Measurements from ENCODE around the gene ARMC12.
"Not testable (repeated sequence)": the region's sequence is repeated elsewhere in the genome, so short reads cannot be mapped to it uniquely, and the experiment has no call there.

The ARMC12 gene

DNA sequence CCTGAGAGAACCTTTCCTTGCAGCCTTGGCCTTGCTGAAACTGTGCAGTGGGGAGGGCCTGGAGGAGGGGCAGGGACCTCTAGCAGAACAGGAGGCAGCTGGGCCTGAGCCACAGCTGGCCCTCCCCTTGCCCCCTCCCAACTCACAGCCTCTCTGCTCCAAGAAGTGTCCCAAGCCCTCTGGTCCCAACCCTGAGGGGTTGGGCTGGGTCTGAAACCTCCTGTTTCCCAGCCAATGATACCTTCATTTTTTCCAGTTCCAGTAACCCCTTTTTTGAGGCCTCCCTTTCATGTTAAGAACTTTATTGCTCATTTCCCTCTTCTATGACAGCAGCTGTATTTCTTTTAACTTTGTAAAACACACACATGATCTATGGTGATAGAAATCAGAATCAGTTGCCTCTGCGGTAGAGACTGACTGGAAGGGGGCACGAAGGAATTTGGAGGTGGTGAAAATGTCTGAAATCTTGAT is 17.9 kb upstream of the ARMC12 start:
- no peak for DNase-seq (ENCODE audit: low spot score)

DNA sequence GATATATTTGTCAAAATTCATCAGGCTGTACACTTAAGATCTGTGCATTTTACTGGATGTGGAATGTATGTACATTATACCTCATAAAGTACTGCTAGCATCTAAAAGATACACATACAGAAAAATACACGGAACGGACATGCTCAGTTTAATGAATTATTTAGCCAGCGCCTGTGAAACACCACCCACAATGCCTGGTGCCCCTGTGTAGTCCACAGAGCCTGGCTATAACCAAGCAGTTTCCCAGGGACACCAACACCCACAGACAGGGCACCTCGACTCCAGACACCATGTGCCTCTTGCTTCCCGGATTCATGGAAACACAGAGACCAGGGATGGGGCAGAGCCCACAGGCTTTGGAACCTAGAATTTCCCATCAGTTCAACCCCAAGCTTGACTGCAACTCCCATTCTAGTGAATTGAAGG is 17.4 kb upstream of the ARMC12 start:
- DNase-seq (ENCODE audit: low spot score), result no peak

DNA sequence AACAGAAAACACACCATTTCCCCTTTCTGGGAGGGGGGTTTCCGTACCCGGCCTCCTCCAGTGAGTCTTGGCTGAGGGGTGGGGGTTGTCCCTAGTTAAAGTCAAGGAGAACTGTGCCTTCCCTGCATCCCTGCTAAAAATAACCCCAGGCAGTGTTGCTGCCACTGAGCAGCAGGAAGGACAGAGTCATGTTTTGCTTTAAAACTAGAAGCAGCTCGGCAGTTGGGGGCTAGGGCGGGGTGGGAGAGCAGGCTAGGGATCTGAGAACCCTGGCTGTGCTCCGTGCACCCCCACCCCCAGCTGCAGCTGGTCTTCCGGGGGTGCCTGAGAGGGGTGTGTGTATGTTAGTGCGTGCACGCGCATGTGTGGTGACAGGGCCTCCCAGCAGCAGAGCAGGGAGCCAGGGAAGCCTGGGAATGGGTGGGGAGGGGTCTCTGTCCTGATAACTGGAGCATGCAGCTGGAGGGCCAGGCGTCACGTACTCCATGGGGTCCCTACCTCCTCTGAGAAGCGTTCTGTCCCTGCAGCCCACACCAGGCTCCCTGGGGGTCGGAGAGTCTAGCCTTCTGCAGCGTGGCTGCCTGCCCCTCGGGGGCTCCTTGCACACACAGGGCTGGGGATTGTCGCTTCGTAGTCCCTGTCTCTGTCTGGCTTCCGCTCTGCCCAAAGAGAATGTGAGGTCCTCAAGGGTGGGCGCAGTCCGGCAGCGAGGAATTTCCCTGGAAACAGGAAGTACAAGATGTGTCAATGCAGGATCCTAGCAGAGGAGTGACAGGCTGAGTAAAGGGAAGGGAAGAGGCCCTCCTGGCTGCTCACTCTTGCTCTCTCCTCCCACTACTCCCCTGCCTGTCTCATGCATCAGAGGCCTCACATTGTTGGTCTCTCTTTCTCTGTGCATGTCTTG is 16.8 kb upstream of the ARMC12 start:
- DNase-seq (ENCODE audit: low spot score), result no peak

DNA sequence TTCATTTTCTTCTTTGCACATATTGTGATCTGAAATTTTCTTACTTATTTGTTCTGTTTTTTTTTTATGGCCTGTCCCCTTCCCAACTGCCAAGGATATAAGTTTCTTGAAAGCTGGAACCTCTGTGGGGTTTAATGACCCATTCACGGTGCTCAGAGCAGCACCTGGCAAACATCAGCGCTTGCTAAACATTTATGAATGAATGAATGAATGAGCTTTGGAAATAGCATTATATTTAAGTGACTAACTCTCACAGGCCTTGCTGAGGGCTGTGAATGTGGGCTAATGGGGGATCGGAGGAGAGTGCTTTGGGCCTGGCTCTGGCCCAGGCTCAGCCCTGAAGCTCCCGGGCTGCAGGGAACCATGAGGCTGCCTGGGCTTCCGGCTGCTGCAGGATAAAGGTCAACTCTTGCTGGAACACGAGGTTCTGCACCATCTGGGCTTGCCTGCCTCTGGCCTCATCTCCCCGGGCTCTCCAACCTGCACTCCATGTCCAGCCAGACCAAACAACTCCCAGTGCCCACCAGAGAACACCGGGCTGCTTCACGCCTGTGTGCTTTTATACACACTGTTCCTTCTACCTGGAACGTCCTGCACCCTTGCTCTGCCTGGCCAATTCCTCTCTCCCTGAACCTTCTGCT is 14.6 kb upstream of the ARMC12 start:
- no peak for DNase-seq (ENCODE audit: low spot score)

DNA sequence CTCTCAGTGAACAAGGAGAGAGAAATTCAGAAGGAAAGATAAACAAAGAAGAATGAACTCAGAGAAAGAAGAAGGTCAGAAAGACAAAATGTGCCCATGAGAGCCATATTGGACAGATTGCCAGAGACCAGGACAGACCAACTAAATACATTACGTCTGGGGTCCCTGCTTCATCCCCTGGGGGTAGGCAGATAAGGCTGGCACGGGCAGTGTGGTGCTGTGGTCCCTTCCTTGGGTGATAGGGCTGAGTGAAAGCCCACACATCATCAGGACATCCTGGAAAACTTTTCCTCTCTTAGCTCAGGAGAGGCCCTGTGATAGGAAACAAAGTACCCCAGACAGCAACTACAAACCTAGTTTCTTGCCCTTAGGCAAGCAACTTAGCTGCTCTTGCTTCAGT is 13.2 kb upstream of the ARMC12 start:
- no peak for DNase-seq (ENCODE audit: low spot score)

DNA sequence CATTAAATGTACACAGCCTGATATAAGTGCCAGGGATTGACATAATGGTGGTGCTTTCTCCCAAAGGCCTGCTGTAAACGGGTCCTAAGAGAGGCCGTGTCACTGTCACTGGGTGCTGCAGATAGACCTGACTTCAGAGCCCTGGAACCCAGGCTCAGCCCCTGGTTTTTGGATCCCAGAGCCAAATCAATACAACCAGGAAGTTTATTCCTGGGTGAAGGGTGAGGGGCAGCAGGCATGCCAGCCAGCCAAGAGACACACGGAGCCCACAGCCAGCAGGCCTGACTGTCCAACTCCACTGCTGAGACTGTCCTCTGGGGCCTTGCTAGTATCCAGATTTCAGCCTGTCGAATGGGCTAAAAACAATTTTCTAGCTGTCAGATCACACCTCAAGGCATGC is 12.8 kb upstream of the ARMC12 start:
- DNase-seq (ENCODE audit: low spot score), result no peak

DNA sequence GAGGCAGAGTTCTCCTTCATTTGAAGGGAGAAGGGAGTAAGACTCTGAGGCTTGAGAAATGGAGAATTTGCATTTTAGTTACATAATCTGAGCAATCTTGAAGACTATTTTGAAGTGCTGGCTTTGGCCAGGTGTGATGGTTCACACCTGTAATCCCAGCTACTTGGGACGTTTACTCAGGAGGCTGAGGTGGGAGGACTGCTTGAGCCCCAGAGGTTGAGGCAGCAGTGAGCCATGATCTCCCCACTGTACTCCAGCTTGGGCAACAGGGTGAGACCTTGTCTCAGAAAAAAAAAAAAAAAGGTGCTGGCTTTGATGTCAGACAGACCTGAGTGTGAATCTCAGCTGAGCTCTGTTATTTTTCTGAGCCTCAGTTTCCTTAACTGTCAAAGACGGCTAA is 12.4 kb upstream of the ARMC12 start:
- DNase-seq (ENCODE audit: low spot score), result no peak

DNA sequence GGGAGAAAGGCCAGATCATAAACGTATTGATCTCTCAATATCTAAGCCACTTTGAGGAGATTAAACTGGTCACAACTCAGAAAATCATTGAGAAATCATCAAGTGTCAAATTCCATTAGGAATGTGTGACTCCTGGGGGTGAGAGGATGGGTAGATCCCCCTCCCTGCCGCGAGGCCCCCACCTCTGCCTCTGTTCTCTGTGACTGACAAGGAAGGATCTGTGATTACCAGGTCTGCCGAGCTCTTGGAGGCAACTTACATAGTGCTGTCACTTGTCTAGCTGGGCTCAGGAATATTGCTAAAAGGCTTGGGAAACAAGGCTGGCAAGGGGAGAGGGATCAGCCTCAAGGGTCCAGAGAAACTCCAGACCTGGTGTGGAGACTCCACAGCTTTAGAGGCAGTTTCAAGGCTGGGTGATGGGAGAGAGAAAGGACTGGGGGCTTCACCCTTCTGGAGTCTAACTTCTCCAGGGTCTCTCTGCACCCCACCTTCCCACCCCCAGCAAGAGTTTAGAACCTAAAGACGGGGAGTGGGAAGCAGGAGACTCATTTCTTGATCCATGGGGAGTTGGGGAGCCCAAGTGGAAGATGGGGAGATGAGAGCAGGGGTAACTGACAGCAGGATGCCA is 11.6 kb upstream of the ARMC12 start:
- DNase-seq (ENCODE audit: low spot score), result no peak

DNA sequence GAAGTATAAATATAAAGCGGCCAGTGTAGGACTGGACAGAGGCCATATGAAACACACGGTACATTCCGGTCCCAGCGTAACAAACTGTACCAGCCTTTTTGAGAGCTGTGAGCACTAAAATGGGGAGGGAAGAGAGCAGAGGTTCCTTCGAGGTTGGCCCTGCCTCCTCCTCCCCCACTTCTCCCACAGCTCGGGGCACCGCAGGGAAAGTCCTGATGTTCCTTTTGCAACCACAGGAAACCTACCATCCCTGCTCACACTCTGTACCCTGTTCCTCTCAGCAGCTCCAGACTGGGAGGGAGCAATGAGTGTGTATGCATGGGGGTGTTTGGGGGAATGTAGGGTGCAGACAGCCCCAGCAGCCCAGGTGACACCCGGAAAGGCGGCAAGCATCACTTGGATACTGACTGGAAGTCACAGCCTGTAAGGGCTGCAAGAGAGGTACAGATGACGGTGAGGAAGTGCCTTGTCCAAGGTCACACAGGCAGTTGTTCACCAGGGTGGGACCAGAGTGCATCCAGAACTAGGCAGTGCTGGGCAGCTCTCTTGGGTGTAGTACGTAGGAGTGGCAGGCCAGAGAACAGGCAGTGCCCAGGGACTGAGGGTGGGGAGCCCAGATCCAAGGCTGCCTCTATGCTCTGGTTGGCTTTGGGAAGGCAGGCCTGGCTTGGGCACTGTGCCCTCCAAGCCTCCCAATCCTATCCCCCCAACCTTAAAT is 11.0 kb upstream of the ARMC12 start:
- DNase-seq (ENCODE audit: low spot score), result no peak

DNA sequence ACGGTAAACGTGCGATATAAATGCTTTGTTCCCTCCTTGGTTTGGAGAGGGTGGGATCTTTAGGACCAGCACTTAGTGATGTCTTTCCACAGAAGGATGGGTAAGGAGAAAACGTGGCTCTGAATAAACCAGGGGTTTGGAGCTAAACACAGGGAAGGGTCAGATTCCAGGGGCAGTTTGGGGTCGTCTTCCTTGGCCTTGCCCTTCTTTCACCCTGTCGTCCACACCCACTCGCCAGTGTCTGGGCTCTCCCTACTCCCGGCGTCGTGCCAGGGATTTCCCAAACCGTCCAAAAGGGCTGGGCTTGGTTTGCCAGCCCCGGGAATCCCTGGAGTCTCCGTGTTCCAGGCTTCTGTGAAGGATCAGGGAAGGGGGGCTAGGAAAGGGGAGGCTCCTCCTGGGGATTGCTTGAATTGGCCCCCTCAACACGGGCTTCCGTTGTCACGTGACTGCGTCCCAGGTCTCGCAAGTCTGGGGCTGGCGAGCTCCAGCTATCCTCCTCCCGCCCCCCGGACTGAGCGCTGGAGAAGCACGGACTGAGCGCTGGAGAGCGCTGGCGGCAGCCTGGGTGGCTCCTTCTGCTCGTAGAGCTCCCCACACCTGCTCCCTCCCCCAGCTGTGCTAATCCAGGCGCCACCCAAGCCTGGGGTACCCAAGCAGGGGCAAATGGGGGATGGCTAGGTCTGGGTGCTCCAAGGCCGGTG is 9.4 kb upstream of the ARMC12 start:
- DNase-seq (ENCODE audit: low spot score), result peak; percentile 50

DNA sequence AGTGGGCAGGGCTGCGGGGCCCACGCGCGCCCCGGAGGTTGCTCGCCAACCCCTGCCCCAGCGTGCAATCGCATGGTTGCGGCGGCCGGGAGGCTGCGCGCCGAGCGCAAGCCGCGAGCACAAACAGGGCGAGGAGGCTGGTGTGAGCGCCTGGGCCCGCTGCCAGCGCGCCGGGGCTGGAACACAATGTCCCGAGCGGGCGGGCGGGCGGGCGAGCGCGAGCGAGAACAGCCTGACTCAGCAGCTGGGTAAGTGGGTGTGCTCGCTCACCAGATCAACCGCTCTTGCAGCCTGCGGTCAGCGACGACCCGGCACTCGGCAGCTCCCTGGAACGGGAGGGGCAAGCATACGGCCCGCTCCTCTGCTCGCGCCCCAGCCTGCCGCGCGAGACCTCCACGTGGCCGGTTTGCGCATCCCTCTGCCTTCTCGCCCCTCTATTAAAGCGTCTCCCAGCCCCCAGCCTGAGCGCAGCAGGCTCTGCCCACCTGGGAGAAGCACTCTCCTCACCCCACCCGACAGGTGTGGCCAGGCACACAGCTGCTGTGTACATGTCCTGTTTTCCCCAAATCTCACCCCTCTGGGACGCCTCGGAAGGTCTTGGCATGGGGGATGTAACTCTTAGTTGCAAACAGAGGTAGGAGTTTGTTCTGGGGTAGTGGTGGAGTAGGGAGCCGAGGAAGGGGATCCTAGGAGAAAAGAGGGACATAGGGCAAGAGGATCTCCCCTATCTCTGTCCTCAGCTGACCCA is 8.7 kb upstream of the ARMC12 start:
- DNase-seq (ENCODE audit: low spot score), result peak; percentile 59

DNA sequence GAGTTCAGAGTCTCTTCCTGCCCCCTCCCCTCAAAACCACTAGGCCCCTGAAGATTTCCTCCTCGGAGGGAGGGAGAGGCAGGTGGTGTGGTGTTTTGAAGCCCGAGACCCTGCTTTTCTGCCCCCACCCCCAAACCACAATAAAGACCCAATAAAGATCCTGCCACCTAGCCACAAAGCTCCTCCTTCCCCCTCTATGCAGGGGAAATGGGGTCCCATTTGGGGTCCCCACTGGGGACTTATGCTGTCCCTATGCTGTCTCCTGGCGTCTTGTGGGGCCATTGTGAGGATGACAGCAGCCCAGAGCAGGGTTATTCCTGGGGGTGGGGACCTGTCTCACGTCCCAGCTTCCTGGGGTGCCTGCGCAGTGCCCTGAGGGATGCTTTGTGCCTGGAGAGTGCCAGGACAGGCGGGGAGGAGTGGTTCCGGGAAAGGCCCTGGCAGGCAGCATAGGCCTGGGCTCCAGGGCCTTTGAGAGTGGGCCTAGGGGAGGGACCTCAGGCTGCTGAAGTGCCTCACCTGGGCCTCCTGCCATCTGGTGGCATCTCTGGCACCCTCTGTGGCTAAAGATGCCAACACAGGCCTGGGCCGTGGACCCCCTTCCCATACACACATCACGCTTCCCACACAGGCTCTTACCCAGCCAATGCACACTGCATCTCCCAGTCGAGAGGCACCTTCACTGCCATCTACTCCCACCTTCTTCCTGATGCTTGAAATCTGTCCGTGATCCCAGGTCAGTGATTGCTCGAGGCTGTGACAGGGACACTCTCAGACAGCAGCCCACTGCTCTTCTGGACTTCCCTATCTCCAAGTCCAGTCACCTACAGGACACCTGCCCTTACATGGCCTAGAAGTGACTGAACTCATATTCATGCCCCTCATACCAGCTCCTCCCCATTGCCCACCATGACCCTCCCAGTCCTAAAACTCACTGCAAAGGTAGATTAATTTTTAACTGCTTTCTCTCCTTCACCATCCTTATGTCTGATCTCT is 7.9 kb upstream of the ARMC12 start:
- no peak for DNase-seq (ENCODE audit: low spot score)

DNA sequence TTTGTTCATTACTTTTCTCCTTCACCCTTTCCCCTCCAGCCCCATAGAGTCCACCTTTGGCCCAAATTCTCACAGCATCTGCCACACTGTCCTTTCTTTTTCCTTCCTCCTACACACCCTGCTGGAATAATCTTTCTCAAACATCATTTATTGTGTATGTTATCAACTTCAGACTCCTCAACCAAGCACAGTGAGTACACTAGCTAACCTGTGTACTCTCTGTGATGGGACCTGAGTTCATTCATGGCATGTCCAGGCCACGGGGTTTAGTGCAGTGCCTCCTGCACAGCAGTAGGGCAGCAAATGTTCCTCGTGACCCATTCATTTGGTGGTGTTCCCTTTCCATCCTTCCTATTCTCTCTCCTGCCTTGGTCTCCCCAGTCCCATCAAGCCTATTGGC is 7.1 kb upstream of the ARMC12 start:
- DNase-seq (ENCODE audit: low spot score), result no peak

DNA sequence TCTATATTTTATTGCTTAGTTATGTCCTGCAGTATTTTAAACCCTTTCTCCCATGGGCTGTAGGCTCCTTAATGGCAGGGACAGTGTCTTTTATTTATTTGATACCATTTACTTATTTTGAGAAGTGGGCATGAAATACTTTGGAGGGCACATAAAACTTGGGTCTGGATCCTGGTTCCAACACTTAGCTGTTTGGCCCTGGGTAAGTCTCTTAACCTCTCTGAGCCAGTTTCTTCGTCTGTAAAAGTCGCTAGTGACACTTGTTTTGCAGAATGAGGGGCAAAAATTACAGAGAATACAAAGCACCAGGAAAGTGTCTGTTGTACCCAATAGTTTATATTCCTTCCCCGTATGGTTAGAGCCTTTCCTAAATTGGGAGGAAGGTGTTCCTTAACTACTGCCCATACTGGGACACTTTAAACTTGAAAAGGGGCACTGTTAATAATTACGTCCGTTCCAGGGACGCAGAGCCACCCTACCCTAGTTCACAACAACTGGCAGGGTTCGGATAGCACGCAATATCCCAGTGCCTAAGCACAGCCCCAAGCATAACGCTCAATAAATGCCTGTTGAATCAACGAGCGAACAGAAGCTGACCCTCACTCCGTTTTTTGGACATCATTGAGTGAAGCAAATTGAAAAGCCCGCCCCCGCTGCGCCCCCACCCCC is 6.0 kb upstream of the ARMC12 start:
- DNase-seq (ENCODE audit: low spot score), result no peak

DNA sequence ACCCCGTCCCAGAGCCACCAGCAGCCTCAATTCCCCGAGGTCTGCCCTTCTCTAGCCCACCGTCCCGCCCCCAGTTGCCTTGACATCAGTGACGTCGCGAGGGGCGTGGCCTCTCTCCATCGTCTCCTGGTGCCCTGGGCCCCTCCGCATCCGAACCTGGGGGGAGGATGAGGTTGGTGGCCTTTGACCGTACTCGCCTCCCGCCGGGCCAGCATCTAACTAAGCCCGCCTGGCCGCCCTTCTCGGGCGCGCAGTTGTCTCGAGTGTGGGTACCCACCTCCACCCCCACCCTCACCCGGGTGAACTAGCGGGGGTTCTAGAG is 5.5 kb upstream of the ARMC12 start:
- peak; percentile 78 for DNase-seq (ENCODE audit: low spot score)

DNA sequence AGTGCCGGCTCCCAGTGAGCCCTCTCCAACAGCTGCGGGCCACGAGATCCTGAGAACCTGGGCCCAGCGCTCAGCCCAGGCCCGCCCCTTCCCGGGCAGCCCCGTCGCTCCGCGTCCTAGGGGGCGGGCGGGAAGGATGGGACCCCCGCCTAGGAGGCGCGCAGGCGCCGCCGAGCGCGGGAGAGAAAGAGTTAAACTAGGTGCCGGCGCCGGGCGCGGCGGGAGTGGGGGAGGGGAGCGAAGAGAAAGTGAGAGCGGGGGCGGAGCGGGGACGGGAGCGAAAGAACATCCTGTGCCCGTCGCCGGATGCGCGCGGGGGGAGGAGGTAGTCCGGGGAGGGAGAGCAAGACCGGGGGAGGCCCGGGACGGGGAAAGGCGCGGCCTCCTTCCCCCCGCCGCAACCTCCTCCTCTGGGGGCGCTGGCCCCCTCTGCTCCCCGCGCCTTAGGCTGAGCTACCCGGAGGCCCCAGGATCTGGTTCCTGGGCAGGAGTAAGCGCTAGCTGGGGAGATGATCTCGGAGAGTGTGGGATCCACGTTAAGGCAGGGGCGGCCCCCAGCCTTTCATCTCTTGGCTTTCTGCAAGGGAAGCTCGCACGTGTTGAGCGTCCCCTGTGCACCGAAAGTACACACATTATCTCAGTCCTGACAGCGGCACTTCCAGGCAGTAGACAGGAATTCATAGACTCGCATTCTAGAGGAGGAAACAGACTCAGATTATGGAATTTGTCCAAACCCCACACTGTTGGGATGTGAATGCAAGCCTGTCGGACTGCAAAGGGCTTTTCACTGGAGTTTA is 4.9 kb upstream of the ARMC12 start:
- peak; percentile 82 for DNase-seq (ENCODE audit: low spot score)

DNA sequence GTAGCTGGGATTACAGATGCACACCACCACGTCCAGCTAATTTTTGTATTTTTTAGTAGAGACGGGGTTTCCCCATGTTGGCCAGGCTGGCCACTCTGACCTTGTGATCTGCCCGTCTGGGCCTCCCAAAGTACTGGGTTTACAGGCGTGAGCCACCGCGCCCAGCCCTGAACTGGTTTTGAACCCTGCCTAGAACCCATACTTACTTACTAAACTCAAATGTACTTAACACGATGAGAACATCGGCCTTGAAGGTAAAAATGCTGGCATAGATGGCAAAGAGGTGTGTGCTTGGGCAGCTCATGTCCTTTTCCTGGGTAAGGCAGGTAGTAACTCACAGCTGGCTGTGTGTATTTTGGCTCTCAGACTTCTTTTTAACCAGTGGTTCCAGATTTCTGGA is 3.2 kb upstream of the ARMC12 start:
- DNase-seq (ENCODE audit: low spot score), result no peak

DNA sequence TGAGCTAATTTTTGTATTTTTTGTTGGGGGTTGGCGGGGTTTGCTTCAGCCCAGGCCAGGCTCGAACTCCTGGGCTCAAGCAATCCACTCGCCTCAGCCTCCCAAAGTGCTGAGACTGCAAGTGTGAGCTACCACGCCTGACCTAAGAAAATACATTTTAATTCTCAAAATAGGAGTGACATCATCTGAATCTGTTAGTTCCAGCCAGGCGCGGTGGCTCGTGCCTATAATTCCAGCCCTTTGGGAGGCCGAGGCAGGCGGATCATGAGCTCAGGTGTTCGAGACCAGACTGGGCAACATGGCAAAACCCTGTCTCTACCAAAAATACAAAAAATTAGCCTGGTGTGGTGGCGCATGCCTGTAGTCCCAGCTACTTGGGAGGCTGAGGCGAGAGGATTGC is 2.5 kb upstream of the ARMC12 start:
- DNase-seq (ENCODE audit: low spot score), result not testable (repeated sequence)

DNA sequence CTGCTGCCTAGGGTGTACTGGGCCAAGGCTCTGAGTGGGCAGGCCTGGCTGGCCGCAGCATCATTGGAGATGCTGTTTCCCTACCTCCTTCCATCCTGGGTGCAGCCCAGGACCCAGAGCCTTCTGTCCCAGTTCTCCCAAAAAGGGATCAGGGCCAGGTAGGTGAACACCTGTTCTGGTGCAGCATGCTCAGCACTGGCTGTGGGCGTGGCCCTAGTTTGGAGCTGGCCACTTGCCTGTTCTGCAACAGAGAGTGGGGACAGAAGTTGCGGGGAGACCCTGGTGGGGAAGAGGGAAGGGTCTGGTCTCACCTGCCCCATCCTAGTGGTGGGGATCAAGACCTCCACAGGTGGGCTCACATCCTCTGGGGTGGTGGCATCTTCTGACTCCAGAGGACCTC is 1.4 kb upstream of the ARMC12 start:
- no peak for DNase-seq (ENCODE audit: low spot score)

Data from HuH-7.5 (cell line).